ENCODE results near the gene LTO1. TPM values are rescaled to one million over a fixed set of nuclear protein-coding genes. Genes with fewer than 3 reads are reported as not detected.

Gene LTO1
- total RNA-seq, 1 donor from 2014 or later = 10.9 TPM

- intact Hi-C loops (cut with micrococcal nuclease) = no loop called here
These were observed 23.1 kb downstream of the LTO1 start for GRCh38 chr11:69651834-69652620.

GRCh38 chr11:69650832-69651344 is 24.3 kb downstream of the LTO1 start:
- ATAC-seq (no peak), DNase-seq (no peak)
- intact Hi-C loops (cut with micrococcal nuclease) = no loop called here

More at GRCh38 chr11:69651834-69652620, 23.1 kb downstream of the LTO1 start:
- ATAC-seq = no peak
- DNase-seq = peak; percentile 12

GRCh38 chr11:69650081-69650831 is 24.9 kb downstream of the LTO1 start:
- ATAC-seq (no peak), DNase-seq (no peak)

GRCh38 chr11:69649576-69649900 is 25.6 kb downstream of the LTO1 start:
- no peak for DNase-seq
- intact Hi-C loops (cut with micrococcal nuclease) = loop anchor here (10.0 kb wide), 1 partner anchor 545 kb away; no protein-coding TSS in a partner anchor
- no peak for ATAC-seq

More at GRCh38 chr11:69650081-69650831, 24.9 kb downstream of the LTO1 start:
- intact Hi-C loops (cut with micrococcal nuclease) = no loop called here

GRCh38 chr11:69648679-69649575 is 26.2 kb downstream of the LTO1 start:
- ATAC-seq (no peak), DNase-seq (no peak)
- intact Hi-C loops (cut with micrococcal nuclease) = loop anchor here (10.0 kb wide), 1 partner anchor 544 kb away; no protein-coding TSS in a partner anchor

GRCh38 chr11:69647761-69648497 is 27.2 kb downstream of the LTO1 start:
- intact Hi-C loops (cut with micrococcal nuclease) = loop anchor here (10.0 kb wide), 1 partner anchor 543 kb away; no protein-coding TSS in a partner anchor
- DNase-seq (no peak), ATAC-seq (no peak)

GRCh38 chr11:69647390-69647748 is 27.8 kb downstream of the LTO1 start:
- intact Hi-C loops (cut with micrococcal nuclease) = loop anchor here (10.0 kb wide), 1 partner anchor 543 kb away; no protein-coding TSS in a partner anchor
- DNase-seq = no peak
- ATAC-seq = no peak

GRCh38 chr11:69646493-69647389 is 28.4 kb downstream of the LTO1 start:
- ATAC-seq (no peak), DNase-seq (no peak)
- intact Hi-C loops (cut with micrococcal nuclease) = loop anchor here (10.0 kb wide), 1 partner anchor 542 kb away; no protein-coding TSS in a partner anchor

- no peak for ATAC-seq
- no peak for DNase-seq
- intact Hi-C loops (cut with micrococcal nuclease) = loop anchor here (10.0 kb wide), 1 partner anchor 541 kb away; no protein-coding TSS in a partner anchor
These were observed 29.2 kb downstream of the LTO1 start for GRCh38 chr11:69645801-69646492.

- intact Hi-C loops (cut with micrococcal nuclease) = loop anchor here (10.0 kb wide), 1 partner anchor 540 kb away; no protein-coding TSS in a partner anchor
- no peak for DNase-seq
- ATAC-seq = no peak
These were observed 30.0 kb downstream of the LTO1 start for GRCh38 chr11:69644962-69645675.

GRCh38 chr11:69644071-69644961 is 30.8 kb downstream of the LTO1 start:
- intact Hi-C loops (cut with micrococcal nuclease) = loop anchor here (10.0 kb wide), 1 partner anchor 540 kb away; no protein-coding TSS in a partner anchor
- DNase-seq = peak; percentile 92
- peak; percentile 75 for ATAC-seq

- DNase-seq = no peak
- intact Hi-C loops (cut with micrococcal nuclease) = loop anchor here (10.0 kb wide), 1 partner anchor 539 kb away; no protein-coding TSS in a partner anchor
- peak; percentile 0 for ATAC-seq
These were observed 31.5 kb downstream of the LTO1 start for GRCh38 chr11:69643646-69644045.

- peak; percentile 72 for ATAC-seq
- peak; percentile 92 for DNase-seq
- intact Hi-C loops (cut with micrococcal nuclease) = loop anchor here (10.0 kb wide), 1 partner anchor 538 kb away; no protein-coding TSS in a partner anchor
These were observed 32.1 kb downstream of the LTO1 start for GRCh38 chr11:69642913-69643632.

GRCh38 chr11:69642549-69642912 is 32.6 kb downstream of the LTO1 start:
- ATAC-seq (peak; percentile 16), DNase-seq (peak; percentile 67)
- intact Hi-C loops (cut with micrococcal nuclease) = loop anchor here (10.0 kb wide), 1 partner anchor 538 kb away; no protein-coding TSS in a partner anchor
